ENCODE data around the gene PDE8A. TPM values are rescaled to one million over a fixed set of nuclear protein-coding genes. Genes with fewer than 3 reads are reported as not detected.
A peak's percentile ranks its signal among the peaks of the same experiment; 100 is the strongest.

PDE8A gene
- total and polyA plus RNA-seq, 2 of the 4 experiments (the other 2 are of a cell fraction): 32.4 to 35.9 TPM

- Histone ChIP-seq H3K56ac (ENCODE audit: extremely low read depth, insufficient read depth, low read length) (no peak overlapping the region), H3K9me3 (ENCODE audit: control insufficient read depth, insufficient read depth, low read length) (no peaks in the 10 kb centered on the region), H3K4me3 (ENCODE audit: insufficient read depth, low read depth, low read length) (no peak overlapping the region), H4K20me1 (ENCODE audit: insufficient read depth, low read length) (no peaks in the 10 kb centered on the region), H2AK9ac (replicated peaks; ENCODE audit: low read depth, low read length, poor library complexity) (no peak overlapping the region), H4K91ac (ENCODE audit: insufficient read depth, low read depth, low read length) (no peak overlapping the region), H2BK15ac (ENCODE audit: low read depth, low read length) (peak overlapping the region; percentile 65; the same call in 1 of the 3 replicates), H3K4me1 (ENCODE audit: control insufficient read depth, insufficient read depth, low read length) (peaks cover 13% of the 10 kb centered on the region), H2AK5ac (ENCODE audit: low read depth, low read length) (peak overlapping the region; percentile 49; the same call in 1 of the 2 replicates), H3K27me3 (ENCODE audit: control insufficient read depth, insufficient read depth, low read length) (no peaks in the 10 kb centered on the region), H2BK120ac (ENCODE audit: low read depth, low read length) (peak overlapping the region; percentile 44; the same call in 1 of the 2 replicates), H4K8ac (ENCODE audit: low read depth in 2 of 2, low read length in 2 of 2) (peak overlapping the region in 1 of 2 experiments; percentile 23; a peak in 1 of 4 replicates), H3K14ac (replicated peaks; ENCODE audit: low read depth, low read length) (no peak overlapping the region), H2BK5ac (ENCODE audit: low read depth, low read length, poor library complexity, severe bottlenecking) (no peak overlapping the region), H3K18ac (ENCODE audit: low read depth, low read length) (no peak overlapping the region), H2AFZ (replicated peaks; ENCODE audit: low read length, poor library complexity) (peak overlapping the region; percentile 47), H3K36me3 (ENCODE audit: control insufficient read depth, insufficient read depth, low read length) (no peaks in the 10 kb centered on the region), H3K4me2 (ENCODE audit: low read depth, low read length) (no peak overlapping the region), H2BK20ac (ENCODE audit: low read depth, low read length) (no peak overlapping the region), H3K23ac (ENCODE audit: low read depth, low read length) (no peak overlapping the region), H3K4ac (ENCODE audit: low read depth, low read length) (0 out of 2 replicates have a peak overlapping the region, but pooled peaks have one; percentile 16), H3K27ac (ENCODE audit: insufficient read depth, low read length) (no peak overlapping the region), H4K5ac (ENCODE audit: low read depth, low read length) (no peak overlapping the region), H3K9ac (ENCODE audit: low read depth, low read length) (no peak overlapping the region), H3K79me1 (ENCODE audit: low read depth in 1 of 2, low read length in 2 of 2) (peaks cover 0 to 8% of the 10 kb centered on the region in 2 experiments; a peak in 1 of 4 replicates), H3K9me1 (ENCODE audit: insufficient read depth, low read length) (peaks cover 17% of the 10 kb centered on the region)
- BruUV-seq (replicated peaks): no TSS peak
- ATAC-seq (ENCODE audit: low read depth): no peak
- no peak for TF ChIP-seq MAFK (IDR thresholded peaks at IDR 0.05; ENCODE audit: low read depth, low read length)
- TF ChIP-seq CTCF (conservative IDR thresholded peaks at IDR 0.05; ENCODE audit: low read depth, low read length): no peak
- TF ChIP-seq NFE2L2 (IDR thresholded peaks at IDR 0.05; ENCODE audit: low read depth, low read length): no peak
- TF ChIP-seq USF2 (IDR thresholded peaks at IDR 0.05; ENCODE audit: low read depth, low read length): no peak
- no peak for TF ChIP-seq ELK1 (IDR thresholded peaks at IDR 0.05; ENCODE audit: borderline replicate concordance, low read depth, low read length)
- in situ Hi-C loops (cut with MboI; ENCODE audit: low sequenced_read_pairs) (loop anchor here (25.0 kb wide), 1 partner anchor 336 kb away; no protein-coding TSS in a partner anchor), dilution Hi-C loops (cut with HindIII; ENCODE audit: low sequenced_read_pairs, unreplicated experiment) (loop anchor here (10.0 kb wide), 1 partner anchor 93 kb away; no protein-coding TSS in a partner anchor), intact Hi-C loops (cut with micrococcal nuclease) (no loop called here)
- no CpG with 5 or more reads among the region's 5 CpGs for WGBS, 2 experiments (ENCODE audit: extremely low coverage in 2 of 2, insufficient read length in 1 of 2)
- POLR2A ChIA-PET (ENCODE audit: unreplicated experiment): no interaction called here
- no peak for DNase-seq
- CTCF ChIA-PET: no interaction called here
These were observed 29.9 kb upstream of the PDE8A start for GRCh38 chr15:84951736-84952135.
